ENCODE measurements around the gene PRKACB. TPM values are rescaled to one million over a fixed set of nuclear protein-coding genes. Genes with fewer than 3 reads are reported as not detected.

Gene PRKACB
- total RNA-seq, 1 donor from 2014 or later, result 64.9 TPM

- Histone ChIP-seq H3K4me3 (ENCODE audit: insufficient read depth, low read depth, low read length) (no peak overlapping the region), H3K27ac (ENCODE audit: low read depth, low read length) (no peak overlapping the region), H2AFZ (ENCODE audit: low read depth, low read length) (no peak overlapping the region), H3K4me2 (ENCODE audit: low read length) (no peak overlapping the region), H3K36me3 (ENCODE audit: insufficient read depth, low read length) (peaks cover 2% of the 10 kb centered on the region), H3K4me1 (ENCODE audit: insufficient read depth, low read length) (no peaks in the 10 kb centered on the region), H4K20me1 (ENCODE audit: insufficient read depth, low read length) (no peaks in the 10 kb centered on the region), H3K9ac (ENCODE audit: low read length) (no peak overlapping the region), H3K79me2 (ENCODE audit: insufficient read depth, low read length) (no peaks in the 10 kb centered on the region), H3K27me3 (ENCODE audit: insufficient read depth, low read length) (no peaks in the 10 kb centered on the region), H3K9me3 (ENCODE audit: insufficient read depth, low read depth, low read length) (peaks cover 8% of the 10 kb centered on the region)
- no peak for DNase-seq (ENCODE audit: low read depth)
- H3K27me3 Mint-ChIP-seq (ENCODE audit: low read depth, unreplicated experiment), result no peaks in the 10 kb centered on the region
- H3K4me1 Mint-ChIP-seq (ENCODE audit: low read depth, unreplicated experiment), result no peaks in the 10 kb centered on the region
- FAIRE-seq, result no peak
- peaks cover 32% of the 10 kb centered on the region for H3K36me3 Mint-ChIP-seq (ENCODE audit: low read depth, unreplicated experiment)
- no peak for TF ChIP-seq EZH2 (IDR thresholded peaks at IDR 0.05; ENCODE audit: insufficient read depth, low read length)
- TF ChIP-seq CTCF (IDR thresholded peaks at IDR 0.05; ENCODE audit: insufficient read depth, low read depth, low read length), result no peak
- peaks cover 4% of the 10 kb centered on the region for H3K9me3 Mint-ChIP-seq (ENCODE audit: unreplicated experiment)
- H3K27ac Mint-ChIP-seq (ENCODE audit: unreplicated experiment), result no peak overlapping the region
- H3K4me3 Mint-ChIP-seq (ENCODE audit: unreplicated experiment), result no peak overlapping the region
Observed at GRCh38 chr1:84192681-84193080, 48.6 kb downstream of the PRKACB start.

DNA sequence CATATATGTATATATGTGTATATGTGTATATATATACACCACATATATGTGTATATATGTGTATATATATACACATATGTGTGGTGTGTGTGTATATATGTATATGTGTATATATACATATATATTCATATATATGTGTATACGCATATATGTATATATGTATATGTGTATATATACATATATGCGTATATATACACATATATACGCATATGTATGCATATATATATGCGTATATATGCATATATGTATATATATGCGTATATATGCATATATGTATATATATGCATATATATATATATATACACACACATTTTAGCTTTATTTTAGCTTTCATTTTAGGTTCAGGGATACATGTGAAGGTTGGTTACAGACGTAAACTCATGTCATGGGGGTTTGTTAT is 54.8 kb downstream of the PRKACB start:
- no peak overlapping the region for H3K27ac ChIP-seq (ENCODE audit: low read depth, low read length)
- H2AFZ ChIP-seq (ENCODE audit: low read depth, low read length), result no peak overlapping the region
- H3K9me3 Mint-ChIP-seq (ENCODE audit: unreplicated experiment), result no peaks in the 10 kb centered on the region
- H3K36me3 ChIP-seq (ENCODE audit: insufficient read depth, low read length), result no peaks in the 10 kb centered on the region
- no peaks in the 10 kb centered on the region for H3K27me3 ChIP-seq (ENCODE audit: insufficient read depth, low read length)
- H3K9ac ChIP-seq (ENCODE audit: low read length), result no peak overlapping the region
- no peak overlapping the region for H3K4me3 Mint-ChIP-seq (ENCODE audit: unreplicated experiment)
- peaks cover 13% of the 10 kb centered on the region for H3K36me3 Mint-ChIP-seq (ENCODE audit: low read depth, unreplicated experiment)
- H3K27me3 Mint-ChIP-seq (ENCODE audit: low read depth, unreplicated experiment), result no peaks in the 10 kb centered on the region
- DNase-seq (ENCODE audit: low read depth) (no peak), FAIRE-seq (no peak)
- no peak overlapping the region for H3K27ac Mint-ChIP-seq (ENCODE audit: unreplicated experiment)
- no peaks in the 10 kb centered on the region for H3K4me1 Mint-ChIP-seq (ENCODE audit: low read depth, unreplicated experiment)
- H3K4me1 ChIP-seq (ENCODE audit: insufficient read depth, low read length), result no peaks in the 10 kb centered on the region
- H3K79me2 ChIP-seq (ENCODE audit: insufficient read depth, low read length), result no peaks in the 10 kb centered on the region
- no peaks in the 10 kb centered on the region for H3K9me3 ChIP-seq (ENCODE audit: insufficient read depth, low read depth, low read length)
- H3K4me3 ChIP-seq (ENCODE audit: insufficient read depth, low read depth, low read length), result no peak overlapping the region
- TF ChIP-seq CTCF (IDR thresholded peaks at IDR 0.05; ENCODE audit: insufficient read depth, low read depth, low read length), result no peak
- no peak for TF ChIP-seq EZH2 (IDR thresholded peaks at IDR 0.05; ENCODE audit: insufficient read depth, low read length)
- no peak overlapping the region for H3K4me2 ChIP-seq (ENCODE audit: low read length)
- H4K20me1 ChIP-seq (ENCODE audit: insufficient read depth, low read length), result no peaks in the 10 kb centered on the region

- Histone ChIP-seq H3K4me2 (ENCODE audit: low read length) (no peak overlapping the region), H3K27ac (ENCODE audit: low read depth, low read length) (no peak overlapping the region), H3K4me1 (ENCODE audit: insufficient read depth, low read length) (no peaks in the 10 kb centered on the region), H3K36me3 (ENCODE audit: insufficient read depth, low read length) (no peaks in the 10 kb centered on the region), H3K79me2 (ENCODE audit: insufficient read depth, low read length) (no peaks in the 10 kb centered on the region), H3K4me3 (ENCODE audit: insufficient read depth, low read depth, low read length) (no peak overlapping the region), H3K9ac (ENCODE audit: low read length) (no peak overlapping the region), H4K20me1 (ENCODE audit: insufficient read depth, low read length) (no peaks in the 10 kb centered on the region), H3K27me3 (ENCODE audit: insufficient read depth, low read length) (no peaks in the 10 kb centered on the region), H2AFZ (ENCODE audit: low read depth, low read length) (no peak overlapping the region), H3K9me3 (ENCODE audit: insufficient read depth, low read depth, low read length) (no peaks in the 10 kb centered on the region)
- TF ChIP-seq EZH2 (IDR thresholded peaks at IDR 0.05; ENCODE audit: insufficient read depth, low read length) (no peak), CTCF (IDR thresholded peaks at IDR 0.05; ENCODE audit: insufficient read depth, low read depth, low read length) (no peak)
- no peak for FAIRE-seq
- no peak for DNase-seq (ENCODE audit: low read depth)
- Mint-ChIP-seq H3K4me1 (ENCODE audit: low read depth, unreplicated experiment) (peaks cover 1% of the 10 kb centered on the region), H3K4me3 (ENCODE audit: unreplicated experiment) (no peak overlapping the region), H3K9me3 (ENCODE audit: unreplicated experiment) (no peaks in the 10 kb centered on the region), H3K27ac (ENCODE audit: unreplicated experiment) (no peak overlapping the region), H3K27me3 (ENCODE audit: low read depth, unreplicated experiment) (no peaks in the 10 kb centered on the region), H3K36me3 (ENCODE audit: low read depth, unreplicated experiment) (peaks cover 12% of the 10 kb centered on the region)
Observed at GRCh38 chr1:84199257-84199656, 55.2 kb downstream of the PRKACB start.
